GM21360 (cell line): ENCODE results near the gene TESK2.
A peak's percentile ranks its signal among the peaks of the same experiment; 100 is the strongest.
"Not testable (repeated sequence)": the region's sequence is repeated elsewhere in the genome, so short reads cannot be mapped to it uniquely, and the experiment has no call there.

Experiments
- ATAC-seq: cut with Tn5 transposase; IDR thresholded peaks from one replicate; pipeline ENCODE4 v1.9.1; 2021; ENCODE audit warnings: mild to moderate bottlenecking, moderate library complexity; ENCODE audit not compliant: unreplicated experiment

TESK2 gene

DNA sequence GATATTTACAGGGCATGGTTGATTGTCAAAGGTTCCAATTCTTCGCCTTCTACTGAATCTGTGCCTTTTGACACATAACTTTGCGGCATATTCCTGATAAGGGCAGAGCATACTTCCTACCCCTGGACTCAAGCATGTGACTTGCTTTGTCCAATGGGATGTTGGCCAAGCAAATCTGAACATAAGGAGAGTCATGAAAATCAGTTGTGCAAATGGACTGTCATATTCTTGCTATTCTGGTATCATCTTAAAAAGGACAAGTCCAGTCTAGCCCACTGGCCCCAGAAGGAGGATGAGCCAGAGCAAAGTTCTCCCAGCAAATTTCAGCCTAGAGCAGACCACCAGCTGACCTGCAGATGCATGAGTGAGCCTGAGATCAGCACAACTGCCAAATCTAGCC, 109.7 kb downstream of the TESK2 start:
- ATAC-seq, result no peak

DNA sequence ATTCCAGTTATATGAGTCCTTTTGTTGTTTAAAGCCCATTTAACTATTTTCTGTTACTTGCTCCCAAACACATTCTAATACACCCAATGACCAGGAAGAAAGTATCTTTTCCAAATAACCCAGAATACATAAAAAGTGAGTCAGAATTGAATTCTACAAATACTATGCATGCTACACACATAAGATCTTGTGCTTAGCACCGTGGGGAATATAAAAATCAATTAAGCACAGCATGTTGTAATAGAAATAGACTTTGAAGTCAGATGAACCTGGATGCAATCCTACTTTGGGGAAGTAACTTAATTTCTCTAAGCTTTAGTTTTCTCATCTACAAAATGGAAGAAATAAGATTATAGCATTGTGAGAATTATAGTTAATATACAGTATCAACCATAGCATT, 110.2 kb downstream of the TESK2 start:
- ATAC-seq, result no peak

DNA sequence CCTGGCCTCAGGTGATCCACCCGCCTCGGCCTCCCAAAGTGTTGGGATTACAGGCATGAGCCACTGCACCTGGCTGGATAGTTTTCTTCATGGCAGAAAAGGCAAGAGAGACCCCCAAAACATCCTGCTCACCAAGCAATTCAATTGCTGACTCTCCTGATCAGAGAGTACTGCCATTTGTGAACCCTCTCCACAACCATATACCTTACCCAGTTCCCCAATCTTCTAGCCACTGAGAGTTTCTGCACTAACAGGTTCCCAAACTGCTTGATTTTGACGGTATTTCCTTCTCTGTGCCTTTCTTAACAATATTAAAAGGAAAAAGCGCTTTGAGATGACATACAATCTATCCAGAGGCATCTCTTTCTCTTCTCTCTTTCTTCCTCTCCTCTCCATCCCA, 110.8 kb downstream of the TESK2 start:
- ATAC-seq, result no peak

DNA sequence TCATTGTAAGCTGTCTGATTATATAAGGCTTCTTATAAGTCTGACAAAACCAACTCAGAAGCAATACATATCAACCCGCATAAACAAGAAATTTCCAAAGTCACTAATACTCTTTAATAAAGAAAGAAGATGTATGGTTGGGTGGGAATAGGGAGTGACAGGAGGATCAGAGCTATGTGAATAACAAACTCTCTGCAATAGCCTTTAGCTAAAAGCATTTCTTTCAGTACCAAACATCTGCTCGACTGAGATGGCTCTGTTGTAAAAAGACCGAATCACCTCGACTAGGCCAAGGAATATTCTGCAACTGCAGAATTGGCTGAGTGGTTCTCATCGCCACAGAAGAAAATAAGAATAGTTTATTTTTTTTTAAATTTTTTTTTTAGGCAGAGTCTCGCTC, 111.4 kb downstream of the TESK2 start:
- no peak for ATAC-seq

DNA sequence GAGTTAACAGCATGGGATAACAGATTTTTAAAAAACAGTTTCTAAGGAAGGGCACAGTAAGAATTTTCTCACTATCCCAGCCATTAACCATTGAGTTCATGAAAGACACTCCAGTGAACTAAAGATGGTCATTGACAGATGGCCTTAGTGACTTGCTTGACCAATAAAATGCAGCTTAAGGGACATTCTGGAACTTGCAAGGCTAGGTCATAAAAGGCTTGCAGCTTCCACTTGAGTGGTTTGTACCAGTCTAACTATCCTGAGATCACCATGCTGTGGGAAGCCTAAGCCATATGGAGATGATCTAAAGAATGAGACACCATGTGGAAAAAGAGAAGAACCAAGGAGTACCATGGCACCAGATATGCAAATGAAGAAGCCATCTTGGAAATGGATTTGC, 112.8 kb downstream of the TESK2 start:
- ATAC-seq, result no peak

DNA sequence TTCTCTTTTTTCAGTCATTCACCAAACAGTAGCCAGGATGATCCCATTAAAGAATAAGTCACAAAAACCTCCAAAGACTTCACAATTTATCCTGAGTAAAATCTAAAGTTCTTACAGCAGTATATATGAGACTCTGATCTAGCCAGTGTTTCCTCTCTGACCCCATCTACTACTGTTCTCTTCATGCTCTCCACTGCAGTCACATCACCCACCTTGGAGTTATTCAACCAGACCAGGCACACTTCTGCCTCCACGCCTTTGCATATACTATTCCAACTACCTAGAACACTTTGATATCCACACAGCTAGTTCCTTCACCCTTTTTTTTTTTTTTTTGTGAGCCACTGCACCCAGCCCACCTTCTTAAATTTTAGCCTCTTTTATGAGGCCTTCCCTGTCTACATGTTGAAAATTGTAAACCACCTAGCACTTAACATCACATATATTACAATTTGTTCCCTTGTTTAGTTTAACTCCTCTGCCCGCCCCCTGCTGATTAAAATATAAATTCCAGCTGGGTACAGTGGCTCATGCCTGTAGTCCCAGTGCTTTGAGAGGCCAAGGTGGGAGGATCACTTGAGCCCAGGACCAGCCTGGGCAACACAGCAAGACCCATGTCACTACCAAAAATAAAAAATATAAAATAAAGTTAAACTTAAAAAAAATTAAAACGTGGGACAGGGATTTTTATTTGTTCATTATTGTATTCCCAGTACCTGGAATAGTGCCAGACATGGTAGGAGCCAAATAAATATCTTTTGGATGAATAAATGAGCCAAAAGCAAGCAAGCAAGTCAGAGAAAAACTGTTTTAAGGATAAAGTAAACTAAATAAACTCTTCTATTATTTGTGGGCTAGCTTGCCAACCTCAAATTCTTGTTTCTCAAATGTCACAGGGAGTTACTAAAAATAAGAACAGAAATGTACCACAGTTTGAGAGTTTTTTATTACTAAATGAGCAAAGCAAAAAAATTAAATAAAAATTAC, 115.6 kb downstream of the TESK2 start:
- no peak for ATAC-seq

DNA sequence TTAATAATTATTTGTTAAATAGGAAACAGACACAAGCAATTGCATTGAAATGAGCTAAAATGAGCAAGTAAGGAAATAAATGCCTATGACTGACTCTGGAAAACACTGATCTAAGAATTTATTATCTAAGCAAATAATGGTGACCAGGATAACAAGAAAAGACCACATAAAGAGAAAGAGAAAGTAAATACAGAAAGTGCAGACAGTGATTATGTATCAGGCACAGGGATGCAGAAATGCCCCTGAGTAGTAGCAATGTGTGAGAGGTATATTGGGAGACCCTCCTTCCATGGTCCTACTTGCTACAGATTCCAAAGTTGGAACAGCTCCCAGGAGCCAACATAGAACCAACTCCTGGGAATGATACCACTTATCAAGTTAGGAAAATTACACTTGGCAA, 117.4 kb downstream of the TESK2 start:
- ATAC-seq, result no peak

DNA sequence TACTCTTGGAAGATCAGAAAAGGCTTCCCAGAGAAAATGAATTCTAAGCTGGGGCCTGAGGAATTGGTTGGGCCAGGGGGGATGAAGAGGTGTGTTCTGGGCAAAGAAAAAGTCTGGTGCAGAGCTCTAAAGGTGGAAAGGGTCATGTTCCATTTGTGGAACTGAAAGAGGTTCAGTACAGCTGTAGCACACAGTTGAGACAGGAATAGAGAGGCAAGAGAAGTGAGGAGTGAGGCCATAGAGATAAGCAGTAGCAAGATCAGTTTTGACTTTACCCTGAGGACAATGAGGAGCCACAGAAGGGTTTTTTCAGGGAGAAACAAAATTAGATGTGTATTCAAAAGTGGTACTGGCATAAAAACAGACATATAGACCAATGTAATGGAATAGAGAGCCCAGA, 120.4 kb downstream of the TESK2 start:
- ATAC-seq, result no peak

DNA sequence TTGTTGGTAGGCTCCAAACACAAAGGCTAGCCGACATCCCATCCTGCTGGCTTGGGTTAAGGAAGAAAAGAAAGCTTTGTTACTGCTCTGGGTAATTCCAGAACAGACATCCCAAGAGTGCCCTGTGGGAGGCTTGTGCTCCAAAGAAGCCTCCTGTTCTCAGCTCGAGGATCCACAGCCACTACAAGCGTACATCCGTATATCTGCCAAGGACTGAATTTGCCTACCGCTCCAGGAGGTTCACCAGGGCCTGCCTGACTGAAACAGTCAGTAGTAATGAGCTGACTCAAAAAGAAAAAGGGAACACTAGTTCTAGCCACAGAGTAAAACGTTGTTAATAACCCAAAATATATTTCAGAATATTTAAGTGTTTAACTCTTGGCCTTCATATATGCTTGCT, 125.9 kb downstream of the TESK2 start:
- peak; percentile 82 for ATAC-seq

DNA sequence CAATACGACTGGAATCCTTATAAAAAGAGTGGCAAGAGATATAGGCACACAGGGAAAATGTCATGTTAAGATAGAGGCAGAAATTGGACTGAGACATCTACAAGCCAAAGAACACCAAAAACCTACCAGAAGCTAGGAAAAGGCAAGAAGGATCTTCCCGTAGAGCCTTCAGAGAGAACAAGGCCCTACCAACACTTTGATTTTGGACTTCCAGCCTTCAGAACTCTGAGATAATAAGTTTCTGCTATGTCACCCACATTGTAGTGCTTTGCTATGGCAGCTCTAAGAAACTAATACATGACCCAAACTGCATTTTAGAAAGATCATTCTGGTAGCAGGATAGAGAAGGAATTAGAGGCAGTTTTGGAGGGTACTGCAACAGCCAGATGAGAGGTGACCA, 126.7 kb downstream of the TESK2 start:
- no peak for ATAC-seq

DNA sequence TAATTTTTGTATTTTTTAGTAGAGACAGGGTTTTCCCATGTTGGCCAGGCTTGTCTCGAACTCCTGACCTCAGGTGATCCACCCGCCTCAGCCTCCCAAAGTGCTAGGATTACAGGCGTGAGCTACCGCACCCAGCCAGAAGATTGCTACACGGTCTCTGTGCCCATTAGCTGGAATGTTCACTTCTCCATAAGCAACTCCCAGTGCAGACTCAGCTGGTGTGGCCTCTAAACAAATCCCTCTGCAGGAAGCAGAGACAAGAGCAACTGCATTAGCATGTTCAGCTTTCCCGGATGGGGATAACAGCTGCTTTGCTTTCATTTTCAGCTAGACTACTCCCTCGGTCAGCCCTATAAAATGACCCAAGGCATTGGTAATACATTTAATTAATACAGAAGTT, 130.0 kb downstream of the TESK2 start:
- ATAC-seq, result not testable (repeated sequence)

DNA sequence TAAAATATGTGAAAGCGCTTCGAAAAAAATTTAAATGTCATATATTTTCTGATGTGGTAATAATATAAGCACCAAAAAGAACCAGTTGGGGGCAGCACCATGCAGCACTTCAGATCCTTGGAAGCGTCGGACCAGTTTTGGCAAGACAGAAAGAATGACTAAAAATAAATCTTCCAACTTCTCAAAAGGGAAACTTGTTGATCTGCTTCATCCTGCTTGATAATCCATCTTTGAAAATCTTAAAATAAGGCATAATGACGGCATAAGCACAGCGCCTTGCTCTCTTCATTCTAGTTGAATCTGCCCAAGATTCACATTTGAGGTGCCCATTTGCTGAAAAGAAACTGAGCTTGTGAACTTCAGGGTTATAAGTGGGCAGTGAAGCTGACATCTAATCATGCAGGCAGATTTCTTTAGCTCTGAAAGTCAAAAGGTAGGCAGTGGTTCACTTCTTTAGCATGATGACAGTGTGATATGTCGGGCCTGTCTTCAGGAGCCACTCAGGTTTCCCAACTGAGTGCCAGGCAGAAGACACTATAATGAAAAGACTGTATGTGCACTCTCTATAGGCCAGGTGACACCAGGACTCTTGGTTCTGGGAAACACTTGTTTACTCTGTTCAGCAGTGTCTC, 131.0 kb downstream of the TESK2 start:
- no peak for ATAC-seq

DNA sequence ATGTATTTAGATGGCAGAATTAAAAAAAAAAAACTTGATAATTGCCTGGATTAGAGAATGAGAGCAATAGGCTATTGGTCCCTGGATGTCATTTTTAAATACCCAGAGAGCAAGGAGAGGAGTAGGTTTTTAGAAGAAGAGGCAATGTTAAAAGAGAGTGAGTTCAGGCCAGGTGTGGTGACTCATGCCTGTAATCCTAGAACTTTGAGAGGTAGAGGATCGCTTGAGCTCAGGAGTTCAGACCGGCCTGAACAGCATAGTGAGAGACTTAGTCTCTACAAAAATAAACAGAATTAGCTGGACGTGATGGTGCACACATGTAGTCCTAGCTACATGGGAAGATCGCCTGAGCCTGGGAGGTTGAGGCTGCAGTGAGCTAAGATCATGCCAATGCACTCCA, 134.8 kb downstream of the TESK2 start:
- ATAC-seq, result no peak

DNA sequence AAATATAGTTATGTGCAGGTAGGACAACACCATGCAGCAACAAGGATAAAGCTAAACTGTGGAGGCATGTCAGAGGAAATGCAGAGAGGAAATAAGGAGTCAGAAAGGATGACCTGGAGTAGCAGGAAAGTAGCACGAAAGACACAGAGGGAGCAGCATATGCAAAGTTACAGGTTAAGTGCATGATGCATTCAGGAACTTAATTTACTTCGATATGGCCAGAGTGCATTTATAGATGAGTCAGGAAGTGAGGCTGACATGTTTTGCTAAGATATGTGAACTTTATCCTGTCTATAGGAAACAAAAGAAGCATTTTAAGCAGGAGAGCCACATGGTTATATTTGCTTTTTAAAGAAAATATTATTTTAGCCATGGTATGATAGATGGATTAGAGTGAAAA, 135.3 kb downstream of the TESK2 start:
- no peak for ATAC-seq

DNA sequence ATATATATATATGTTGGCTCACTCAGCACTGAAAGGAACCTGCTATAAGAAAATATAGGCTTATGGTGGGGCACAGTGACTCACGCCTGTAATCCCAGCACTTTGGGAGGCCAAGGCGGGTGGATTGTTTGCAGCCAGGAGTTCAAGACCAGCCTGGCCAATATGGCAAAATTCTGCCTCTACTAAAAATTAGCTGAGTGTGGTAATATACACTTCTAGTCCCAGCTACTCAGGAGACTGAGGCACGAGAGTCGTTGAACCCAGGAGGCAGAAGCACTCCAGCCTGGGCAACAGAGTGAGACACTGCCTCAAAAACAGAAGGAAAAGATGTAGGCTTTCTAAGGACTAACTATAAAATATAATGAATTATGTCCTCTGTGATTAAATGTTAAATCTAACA, 136.1 kb downstream of the TESK2 start:
- no peak for ATAC-seq

DNA sequence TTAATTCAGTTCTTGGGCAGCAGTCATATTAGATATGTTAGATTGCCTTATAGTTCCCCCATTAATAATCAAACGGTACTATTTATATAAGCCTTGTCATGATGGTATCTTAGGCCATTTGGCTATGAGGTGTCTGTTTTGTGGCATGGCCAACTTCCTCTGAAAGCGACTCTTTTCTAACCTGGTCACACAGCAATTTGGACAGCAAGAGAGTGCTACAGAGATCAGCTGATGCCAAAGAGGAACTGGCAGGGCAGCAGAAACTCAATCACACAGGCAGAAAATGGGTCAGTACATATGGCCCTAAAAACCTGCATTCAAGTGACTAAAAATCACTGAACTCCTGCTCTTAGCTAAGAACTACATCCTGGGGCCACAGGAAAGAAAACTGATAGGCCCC, 137.3 kb downstream of the TESK2 start:
- no peak for ATAC-seq

DNA sequence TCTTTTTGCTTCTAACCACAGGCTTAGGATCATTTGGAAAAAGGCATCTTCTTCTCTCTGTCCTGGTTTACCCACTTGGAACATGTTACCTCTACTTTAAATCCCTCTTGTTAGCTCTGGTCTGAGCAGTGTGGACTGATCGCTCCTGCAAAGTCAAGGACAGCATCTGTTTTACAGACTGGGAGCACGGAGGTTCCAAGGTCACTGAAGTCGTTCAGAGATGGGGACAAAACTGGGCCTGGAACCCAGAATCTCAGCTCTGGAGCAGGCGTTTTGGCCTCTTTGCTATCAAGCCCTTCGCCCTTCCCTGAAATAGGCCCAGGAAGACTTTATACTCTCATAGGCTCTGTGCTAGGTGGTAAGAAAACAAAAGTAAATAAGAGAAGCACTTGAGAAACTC, 139.5 kb downstream of the TESK2 start:
- no peak for ATAC-seq

DNA sequence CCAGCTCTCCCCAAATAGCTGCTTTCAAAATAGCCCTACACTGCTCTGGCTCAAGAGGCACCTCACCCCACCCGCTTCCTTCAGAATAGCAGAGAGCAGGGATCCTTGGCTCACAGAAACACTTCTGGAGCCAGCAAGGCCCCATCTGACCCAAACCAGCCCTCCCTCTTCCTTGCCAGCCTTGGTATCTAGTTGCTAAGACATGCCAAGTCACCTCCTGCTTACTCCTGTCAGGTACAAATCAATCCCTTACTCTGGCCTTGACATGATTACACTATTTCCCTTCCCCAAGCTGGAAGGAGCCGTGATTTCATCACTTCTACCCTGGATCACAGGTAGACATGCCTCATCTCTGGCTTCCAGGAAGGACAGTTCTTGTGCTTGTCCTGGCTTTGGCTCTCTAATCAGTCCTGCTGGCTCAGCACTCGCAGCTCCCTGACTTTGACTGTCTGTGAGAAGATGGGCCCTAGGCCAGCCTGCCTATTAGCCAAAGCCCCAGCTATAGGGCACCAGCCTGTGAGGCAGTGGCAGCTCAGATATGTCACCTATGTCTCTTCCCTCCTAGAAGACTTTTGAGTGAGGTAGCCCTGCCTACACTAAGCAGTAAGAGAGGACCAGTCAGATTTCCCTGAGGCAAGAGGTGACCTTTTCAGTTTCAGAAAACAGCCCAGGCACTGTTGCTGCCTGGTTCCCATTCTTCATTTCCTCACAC, 141.8 kb downstream of the TESK2 start:
- no peak for ATAC-seq

DNA sequence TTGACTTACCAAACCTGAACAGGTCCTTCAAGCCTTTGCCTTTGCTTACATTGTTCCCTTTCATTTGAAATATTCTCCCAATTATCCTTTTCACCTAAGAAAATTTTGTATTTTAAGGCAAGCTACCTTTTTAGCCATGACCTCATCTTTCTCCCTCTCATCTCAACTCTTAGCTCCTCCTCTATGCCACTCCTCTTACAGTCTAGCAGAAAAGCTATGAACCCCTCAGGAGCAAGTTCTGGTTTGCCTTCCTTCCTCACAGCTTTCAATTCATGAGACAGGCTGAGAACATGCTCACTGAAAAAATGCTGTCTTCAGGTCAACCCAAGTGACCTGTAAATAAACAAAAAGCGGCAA, 142.4 kb downstream of the TESK2 start:
- no peak for ATAC-seq

DNA sequence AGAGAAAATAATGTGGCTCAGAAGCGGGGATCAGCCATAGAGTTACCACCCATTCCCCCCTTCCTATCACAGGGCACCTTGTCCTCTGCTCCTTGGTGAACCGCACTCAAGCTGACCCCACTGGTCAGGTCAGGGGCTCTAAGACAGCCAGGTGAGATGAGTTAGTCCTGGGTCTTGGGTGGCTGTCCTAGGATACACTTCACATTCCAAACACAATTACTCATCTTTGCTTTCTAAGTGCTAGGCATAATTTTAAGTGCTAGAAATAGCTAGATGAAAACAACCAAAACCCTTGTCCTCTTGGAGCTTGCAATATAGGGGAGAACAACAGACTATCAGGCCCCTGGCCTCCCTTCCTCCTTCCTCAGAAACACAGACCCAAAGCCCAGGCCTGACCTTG, 142.9 kb downstream of the TESK2 start:
- ATAC-seq, result no peak

DNA sequence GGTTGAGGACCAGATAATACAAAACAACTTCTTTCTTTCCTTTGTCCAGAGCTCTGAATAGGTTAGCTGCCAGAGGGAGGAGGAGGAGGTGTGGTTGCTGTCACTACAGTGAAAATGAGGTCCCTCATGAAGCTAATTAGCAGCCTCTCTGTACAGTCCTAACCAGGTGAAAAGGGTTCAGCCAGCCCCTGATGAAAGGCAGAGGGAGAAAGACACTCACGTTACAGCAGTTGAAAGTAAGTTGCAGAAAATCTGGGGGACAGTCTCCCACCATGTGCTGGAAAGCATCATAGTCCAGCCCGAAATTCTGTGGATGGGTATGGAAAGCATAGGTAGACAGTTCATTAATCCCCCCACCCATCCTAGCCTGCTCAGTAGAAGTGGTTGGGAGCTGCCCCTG, 144.5 kb downstream of the TESK2 start:
- ATAC-seq, result no peak

DNA sequence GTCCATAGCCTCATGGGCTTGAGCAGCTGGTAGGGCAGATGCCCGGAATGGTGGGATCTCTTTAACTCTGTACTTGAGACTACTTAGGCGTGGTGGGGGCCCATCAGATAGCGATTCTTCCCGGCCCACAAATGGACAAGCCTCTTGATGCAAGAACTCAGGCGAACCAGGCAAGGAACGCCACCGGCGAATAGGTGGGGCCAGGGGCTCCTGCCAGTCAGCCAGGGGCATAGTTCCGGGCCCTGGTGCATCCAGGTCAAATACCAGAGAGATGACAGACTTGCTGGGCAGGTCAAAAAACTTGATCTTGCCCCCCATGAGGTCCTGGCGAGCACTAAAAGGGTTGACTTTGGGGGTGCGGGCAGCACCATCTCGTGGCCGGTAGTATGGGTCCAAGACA, 145.9 kb downstream of the TESK2 start:
- no peak for ATAC-seq
